GM12865 (cell line): Measurements from ENCODE around the gene NUDT12.

Experiments
- DNase-seq: peaks from one replicate; pipeline ENCODE4 v3.0.0; 2010; ENCODE audit warnings: low read depth
- H3K4me3 ChIP-seq: 2 replicates; pipeline ENCODE4 v1.5.1; 2011; ENCODE audit warnings: mild to moderate bottlenecking, low read depth, low read length, control low read depth
- CTCF ChIP-seq: IDR thresholded peaks from 2 replicates; pipeline ENCODE4 v1.5.1; 2011; ENCODE audit warnings: low read length, control low read depth, low read depth, inconsistent platforms; ENCODE audit not compliant: insufficient read depth; ENCODE audit errors: missing control alignments

NUDT12 gene

GRCh38 chr5:103546858-103547257 lies 15.7 kb downstream of the NUDT12 start:
- peak; percentile 21 for DNase-seq
- no peak overlapping the region for H3K4me3 ChIP-seq
- no peak for TF ChIP-seq CTCF

- H3K4me3 ChIP-seq: no peak overlapping the region
- TF ChIP-seq CTCF: no peak
- DNase-seq: no peak
Observed at GRCh38 chr5:103542441-103542840, 20.1 kb downstream of the NUDT12 start.

- TF ChIP-seq CTCF: no peak
- H3K4me3 ChIP-seq: no peak overlapping the region
- DNase-seq: no peak
Observed at GRCh38 chr5:103541569-103541968, 21.0 kb downstream of the NUDT12 start.

- TF ChIP-seq CTCF: no peak
Observed at GRCh38 chr5:103541114-103541513, 21.5 kb downstream of the NUDT12 start.

GRCh38 chr5:103539376-103540330 lies 22.9 kb downstream of the NUDT12 start:
- no peak for TF ChIP-seq CTCF
- H3K4me3 ChIP-seq: no peak overlapping the region
- DNase-seq: no peak

More at GRCh38 chr5:103541114-103541513, 21.5 kb downstream of the NUDT12 start:
- no peak overlapping the region for H3K4me3 ChIP-seq
- DNase-seq: peak; percentile 24

GRCh38 chr5:103532086-103532734 lies 30.4 kb downstream of the NUDT12 start:
- no peak for TF ChIP-seq CTCF
- H3K4me3 ChIP-seq: no peak overlapping the region

More at GRCh38 chr5:103532086-103532734, 30.4 kb downstream of the NUDT12 start:
- no peak for DNase-seq
